Esophagus squamous epithelium (tissue), 4 donors: ENCODE results near the gene PPP2R3B.

ENCODE experiments used
- CTCF ChIP-seq, 6 experiments: fragments of 450-650 bp in 4 of 6; fragments of 200-600 bp in 2 of 6; sonication (generic) in 2 of 6; IDR thresholded peaks; one replicate each; pipeline ENCODE4 v1.5.1; 2016 to 2019; ENCODE audit warnings: antibody characterized with exemption in 6 of 6, mild to moderate bottlenecking in 4 of 6, moderate library complexity in 4 of 6
- POLR2A ChIP-seq, 4 donors: fragments of 450-650 bp; IDR thresholded peaks; one replicate each; pipeline ENCODE4 v1.6.1; 2017; ENCODE audit warnings: antibody characterized with exemption in 4 of 4, mild to moderate bottlenecking in 4 of 4, moderate library complexity in 3 of 4

- no peak for TF ChIP-seq CTCF (IDR thresholded peaks at IDR 0.05)
- no peak for TF ChIP-seq POLR2A (IDR thresholded peaks at IDR 0.05)
These were observed 57.3 kb downstream of the PPP2R3B start for GRCh38 chrX:329291-329910.
